ENCODE data around the gene MYOF. TPM values are rescaled to one million over a fixed set of nuclear protein-coding genes. Genes with fewer than 3 reads are reported as not detected.

Gene MYOF
- total and polyA plus RNA-seq, 3 donors from 2014 or later = 9.4 to 21.4 (median 12.3) TPM

DNA sequence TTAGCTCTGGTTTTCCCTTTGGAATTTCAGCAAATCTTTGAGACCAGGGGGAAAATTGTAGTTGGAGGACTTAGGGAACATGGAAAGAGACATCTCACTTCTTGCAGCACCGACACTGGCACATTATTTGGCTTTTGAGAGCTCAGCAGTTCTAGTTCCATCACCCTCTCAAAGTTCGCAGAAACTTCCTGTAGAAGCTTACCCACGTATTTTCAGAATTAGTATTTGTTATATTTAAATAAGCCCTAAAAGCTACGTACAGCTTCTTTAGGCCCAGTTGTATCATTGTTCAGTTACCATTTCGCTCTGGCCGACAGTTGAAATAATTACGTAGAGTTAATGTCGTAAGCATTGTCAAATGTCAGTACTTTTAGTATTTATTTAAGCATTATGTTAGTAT is 27.7 kb upstream of the MYOF start:
- H3K4me3 ChIP-seq = no peak overlapping the region
- no peaks in the 10 kb centered on the region for H3K4me1 ChIP-seq
- 93 to 95% methylated on average over 8 of the region's 8 CpGs for WGBS, 2 donors
- intact Hi-C loops (cut with DNase I; ENCODE audit: low total_unique reads) = no loop called here
- no peaks in the 10 kb centered on the region for H3K36me3 ChIP-seq (ENCODE audit: low read depth, missing control alignments)
- no peak overlapping the region for H3K27ac ChIP-seq
- no peaks in the 10 kb centered on the region for H3K27me3 ChIP-seq
- no peaks in the 10 kb centered on the region for H3K9me3 ChIP-seq
- TF ChIP-seq POLR2A (IDR thresholded peaks at IDR 0.05) = no peak
- TF ChIP-seq, protein P1, sequence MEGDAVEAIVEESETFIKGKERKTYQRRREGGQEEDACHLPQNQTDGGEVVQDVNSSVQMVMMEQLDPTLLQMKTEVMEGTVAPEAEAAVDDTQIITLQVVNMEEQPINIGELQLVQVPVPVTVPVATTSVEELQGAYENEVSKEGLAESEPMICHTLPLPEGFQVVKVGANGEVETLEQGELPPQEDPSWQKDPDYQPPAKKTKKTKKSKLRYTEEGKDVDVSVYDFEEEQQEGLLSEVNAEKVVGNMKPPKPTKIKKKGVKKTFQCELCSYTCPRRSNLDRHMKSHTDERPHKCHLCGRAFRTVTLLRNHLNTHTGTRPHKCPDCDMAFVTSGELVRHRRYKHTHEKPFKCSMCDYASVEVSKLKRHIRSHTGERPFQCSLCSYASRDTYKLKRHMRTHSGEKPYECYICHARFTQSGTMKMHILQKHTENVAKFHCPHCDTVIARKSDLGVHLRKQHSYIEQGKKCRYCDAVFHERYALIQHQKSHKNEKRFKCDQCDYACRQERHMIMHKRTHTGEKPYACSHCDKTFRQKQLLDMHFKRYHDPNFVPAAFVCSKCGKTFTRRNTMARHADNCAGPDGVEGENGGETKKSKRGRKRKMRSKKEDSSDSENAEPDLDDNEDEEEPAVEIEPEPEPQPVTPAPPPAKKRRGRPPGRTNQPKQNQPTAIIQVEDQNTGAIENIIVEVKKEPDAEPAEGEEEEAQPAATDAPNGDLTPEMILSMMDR (IDR thresholded peaks at IDR 0.05) = no peak
- DNase-seq = no peak

DNA sequence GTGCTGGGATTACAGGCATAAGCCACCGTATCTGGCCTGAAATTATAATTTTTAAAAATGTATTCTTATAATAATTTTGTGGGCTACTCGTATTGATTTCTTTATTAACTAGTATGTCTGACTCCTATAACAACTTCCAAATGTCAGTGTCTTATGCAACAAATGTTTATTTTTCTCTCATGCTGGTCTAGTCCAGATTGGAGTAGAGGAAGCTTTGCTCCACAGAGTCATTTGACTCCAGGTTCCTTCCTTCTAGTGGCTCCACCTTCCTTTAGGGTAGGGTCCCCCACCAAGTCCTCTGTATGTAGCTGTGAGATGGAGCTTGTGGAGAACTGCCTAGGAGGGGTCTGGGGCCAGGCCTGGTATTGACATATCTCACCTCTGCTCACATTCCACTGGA is 22.9 kb upstream of the MYOF start:
- Histone ChIP-seq H3K4me1 (no peaks in the 10 kb centered on the region), H3K4me3 (no peak overlapping the region), H3K27ac (no peak overlapping the region), H3K27me3 (no peaks in the 10 kb centered on the region), H3K9me3 (no peaks in the 10 kb centered on the region), H3K36me3 (ENCODE audit: low read depth, missing control alignments) (no peaks in the 10 kb centered on the region)
- intact Hi-C loops (cut with DNase I; ENCODE audit: low total_unique reads) = no loop called here
- TF ChIP-seq, protein P1 (IDR thresholded peaks at IDR 0.05) = no peak
- TF ChIP-seq POLR2A (IDR thresholded peaks at IDR 0.05) = no peak
- DNase-seq = no peak
- WGBS, 2 donors = 91 to 96% methylated on average over 2 of the region's 2 CpGs

- H3K27ac ChIP-seq = no peak overlapping the region
- H3K36me3 ChIP-seq (ENCODE audit: low read depth, missing control alignments) = no peaks in the 10 kb centered on the region
- H3K4me1 ChIP-seq = no peaks in the 10 kb centered on the region
- H3K27me3 ChIP-seq = no peaks in the 10 kb centered on the region
- no peak overlapping the region for H3K4me3 ChIP-seq
- intact Hi-C loops (cut with DNase I; ENCODE audit: low total_unique reads) = no loop called here
- DNase-seq = no peak
- TF ChIP-seq, protein P1 (IDR thresholded peaks at IDR 0.05) = no peak
- TF ChIP-seq POLR2A (IDR thresholded peaks at IDR 0.05) = no peak
- H3K9me3 ChIP-seq = no peaks in the 10 kb centered on the region
- 40 to 54% methylated on average over 6 of the region's 6 CpGs for WGBS, 2 donors
Measured at GRCh38 chr10:93503075-93503474, 20.9 kb upstream of the MYOF start.

- Histone ChIP-seq H3K4me1 (no peaks in the 10 kb centered on the region), H3K27me3 (no peaks in the 10 kb centered on the region), H3K9me3 (no peaks in the 10 kb centered on the region), H3K36me3 (ENCODE audit: low read depth, missing control alignments) (no peaks in the 10 kb centered on the region), H3K27ac (no peak overlapping the region), H3K4me3 (no peak overlapping the region)
- TF ChIP-seq POLR2A (IDR thresholded peaks at IDR 0.05) = no peak
- TF ChIP-seq, protein P1 (IDR thresholded peaks at IDR 0.05) = no peak
- DNase-seq = no peak
- intact Hi-C loops (cut with DNase I; ENCODE audit: low total_unique reads) = no loop called here
Measured at GRCh38 chr10:93501650-93502049, 19.5 kb upstream of the MYOF start.

DNA sequence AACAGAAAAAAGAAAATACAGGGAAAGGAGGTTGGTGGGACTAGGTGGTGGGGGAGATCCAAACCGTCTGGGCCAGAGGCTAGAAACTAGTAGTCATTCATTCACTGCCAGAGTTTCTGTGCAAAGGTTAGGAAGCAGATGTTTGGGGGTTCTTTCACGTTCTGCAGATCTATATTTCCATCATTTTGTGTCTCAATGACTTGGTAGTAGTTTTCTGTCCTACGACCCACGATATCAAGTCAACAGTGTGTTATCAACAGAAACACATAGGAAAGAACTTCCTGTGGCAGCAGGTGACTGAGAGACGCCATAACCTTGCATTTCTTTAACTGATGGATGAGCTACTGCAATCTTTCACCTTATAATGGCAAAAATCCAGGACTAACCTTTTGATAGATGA is 16.0 kb upstream of the MYOF start:
- TF ChIP-seq POLR2A (IDR thresholded peaks at IDR 0.05) = no peak
- Histone ChIP-seq H3K36me3 (ENCODE audit: low read depth, missing control alignments) (no peaks in the 10 kb centered on the region), H3K27me3 (no peaks in the 10 kb centered on the region), H3K9me3 (no peaks in the 10 kb centered on the region), H3K4me3 (no peak overlapping the region), H3K27ac (no peak overlapping the region), H3K4me1 (no peaks in the 10 kb centered on the region)
- DNase-seq = no peak
- intact Hi-C loops (cut with DNase I; ENCODE audit: low total_unique reads) = no loop called here
- 51 to 56% methylated on average over 5 of the region's 5 CpGs for WGBS, 2 donors
